Measurements from ENCODE around the gene DTNB.

The DTNB gene

GRCh38 chr2:25333981-25334380 lies 339.4 kb downstream of the DTNB start:
- in situ Hi-C loops (cut with MboI; ENCODE audit: low sequenced_read_pairs): no loop called here

- in situ Hi-C loops (cut with MboI; ENCODE audit: low sequenced_read_pairs): no loop called here
Observed at GRCh38 chr2:25332571-25332970, 340.8 kb downstream of the DTNB start.

GRCh38 chr2:25331686-25332365 lies 341.6 kb downstream of the DTNB start:
- in situ Hi-C loops (cut with MboI; ENCODE audit: low sequenced_read_pairs): no loop called here

- in situ Hi-C loops (cut with MboI; ENCODE audit: low sequenced_read_pairs): no loop called here
Observed at GRCh38 chr2:25330937-25331336, 342.4 kb downstream of the DTNB start.

GRCh38 chr2:25330273-25330672 lies 343.1 kb downstream of the DTNB start:
- in situ Hi-C loops (cut with MboI; ENCODE audit: low sequenced_read_pairs): no loop called here

GRCh38 chr2:25328152-25329085 lies 345.0 kb downstream of the DTNB start:
- in situ Hi-C loops (cut with MboI; ENCODE audit: low sequenced_read_pairs): no loop called here
